Activated CD4-positive, CD25-positive, alpha-beta regulatory T cell treated with anti-CD3 and anti-CD28 coated beads, Interleukin-2, amount 50 U/mL, for 16 hours (primary cell): ENCODE measurements around the gene PRPH2.

ENCODE experiments used
- DNase-seq: peaks from one replicate; pipeline ENCODE4 v3.0.0-alpha.2; 2020; ENCODE audit warnings: low read depth, low spot score

The PRPH2 gene, protein sequence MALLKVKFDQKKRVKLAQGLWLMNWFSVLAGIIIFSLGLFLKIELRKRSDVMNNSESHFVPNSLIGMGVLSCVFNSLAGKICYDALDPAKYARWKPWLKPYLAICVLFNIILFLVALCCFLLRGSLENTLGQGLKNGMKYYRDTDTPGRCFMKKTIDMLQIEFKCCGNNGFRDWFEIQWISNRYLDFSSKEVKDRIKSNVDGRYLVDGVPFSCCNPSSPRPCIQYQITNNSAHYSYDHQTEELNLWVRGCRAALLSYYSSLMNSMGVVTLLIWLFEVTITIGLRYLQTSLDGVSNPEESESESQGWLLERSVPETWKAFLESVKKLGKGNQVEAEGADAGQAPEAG

DNA sequence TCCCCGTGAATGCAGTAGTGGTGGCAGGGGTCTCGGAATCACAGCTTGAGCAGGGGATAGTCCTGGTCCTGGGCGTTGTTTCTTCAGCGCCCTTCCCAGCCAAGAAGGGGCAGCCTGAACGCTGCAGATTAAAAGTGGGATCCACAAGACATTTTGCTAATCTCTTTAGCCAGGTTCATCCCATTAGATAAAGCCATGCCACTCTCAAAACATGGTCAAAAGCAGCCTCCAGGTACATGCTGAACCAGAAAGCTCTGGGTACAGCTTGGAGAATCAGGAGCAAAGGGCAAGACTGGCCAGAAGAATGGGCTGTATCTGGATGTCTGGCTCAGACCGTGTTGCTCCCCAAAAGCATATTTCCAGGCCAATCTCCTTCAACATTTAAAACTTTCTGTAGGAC lies at the start of gene PRPH2:
TSS of gene PRPH2 (minus strand) at position 101 of the 400 bp plus-strand sequence. CDS start 263 bp downstream, outside the sequence.
- DNase-seq, result no peak

DNA sequence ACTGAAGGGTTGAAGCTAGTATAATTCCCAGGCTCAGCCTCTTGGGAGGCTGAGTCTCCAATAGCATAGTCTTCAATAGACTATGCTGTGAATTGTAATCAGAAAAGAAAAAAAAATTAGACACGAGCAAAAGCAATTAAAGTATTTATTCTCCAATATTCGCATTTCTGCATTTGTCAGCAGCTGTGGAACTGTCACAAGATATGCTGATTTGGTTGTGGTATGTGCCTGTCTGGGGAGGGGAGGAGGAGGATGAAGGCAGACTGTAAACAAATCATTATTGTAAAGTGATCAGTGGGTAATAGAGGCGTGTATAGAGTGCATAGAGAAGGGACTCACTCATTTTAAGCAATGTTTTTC lies 49.3 kb upstream of the PRPH2 start:
- peak; percentile 14 for DNase-seq

DNA sequence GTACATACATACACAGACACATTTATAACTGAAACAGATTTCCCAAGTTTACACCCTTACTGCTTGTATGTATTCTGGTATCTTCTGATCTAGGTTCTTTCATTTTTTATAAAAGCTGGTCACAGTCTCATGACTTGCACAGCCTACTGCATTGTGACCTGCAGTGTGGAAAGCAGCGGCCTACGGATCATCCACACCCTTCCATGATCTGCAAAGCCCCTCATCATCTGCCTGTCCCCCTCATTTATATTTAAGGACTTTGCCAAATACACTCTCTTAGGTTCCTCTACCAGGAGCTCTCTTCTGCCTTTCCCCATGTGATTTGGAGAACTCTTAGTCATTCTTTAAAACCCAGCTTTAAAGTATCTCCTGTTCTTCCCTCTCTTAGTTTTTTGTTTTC lies 47.4 kb upstream of the PRPH2 start:
- no peak for DNase-seq

DNA sequence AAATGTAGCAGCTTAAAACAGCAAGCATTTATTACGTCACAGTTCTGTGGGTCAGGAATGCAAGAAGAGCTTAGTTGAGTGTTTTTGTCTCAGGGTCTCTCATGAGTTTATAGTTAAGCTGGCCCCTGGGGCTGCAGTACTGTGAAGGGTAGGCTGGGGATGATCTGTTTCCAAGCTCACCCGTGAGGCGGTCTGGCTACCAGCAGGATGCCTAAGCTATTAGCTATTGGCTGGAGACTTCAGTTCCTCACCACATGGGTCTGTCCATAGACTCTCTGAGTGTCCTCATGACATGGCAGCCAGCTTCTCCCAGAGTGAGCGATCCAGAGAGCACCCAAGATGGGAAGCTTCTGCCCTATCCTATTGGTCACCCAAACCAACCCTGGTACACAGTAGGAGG lies 46.7 kb upstream of the PRPH2 start:
- no peak for DNase-seq

DNA sequence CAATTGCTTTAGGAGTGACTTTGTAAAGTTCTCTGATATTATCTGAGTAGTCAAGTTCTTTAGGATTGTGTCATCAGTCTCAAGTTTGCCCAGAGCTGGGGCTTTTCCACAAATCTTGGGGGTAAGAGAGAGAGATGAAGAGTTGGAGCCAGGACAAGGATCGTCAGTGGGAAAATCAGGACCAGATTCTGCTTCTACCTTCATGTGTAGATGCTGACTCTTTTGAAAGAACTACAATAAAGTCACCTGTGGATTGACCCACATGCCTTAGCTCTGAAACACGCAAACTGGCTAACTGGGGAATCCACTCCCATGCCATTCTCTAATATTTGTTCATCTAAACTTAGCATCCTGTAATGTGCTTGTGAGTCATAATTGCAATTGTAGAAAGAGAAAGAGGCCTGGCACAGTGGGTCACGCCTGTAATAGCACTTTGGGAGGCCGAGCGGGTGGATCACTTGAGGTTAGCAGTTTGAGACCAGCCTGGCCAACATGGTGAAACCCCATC lies 43.8 kb upstream of the PRPH2 start:
- DNase-seq, result no peak

DNA sequence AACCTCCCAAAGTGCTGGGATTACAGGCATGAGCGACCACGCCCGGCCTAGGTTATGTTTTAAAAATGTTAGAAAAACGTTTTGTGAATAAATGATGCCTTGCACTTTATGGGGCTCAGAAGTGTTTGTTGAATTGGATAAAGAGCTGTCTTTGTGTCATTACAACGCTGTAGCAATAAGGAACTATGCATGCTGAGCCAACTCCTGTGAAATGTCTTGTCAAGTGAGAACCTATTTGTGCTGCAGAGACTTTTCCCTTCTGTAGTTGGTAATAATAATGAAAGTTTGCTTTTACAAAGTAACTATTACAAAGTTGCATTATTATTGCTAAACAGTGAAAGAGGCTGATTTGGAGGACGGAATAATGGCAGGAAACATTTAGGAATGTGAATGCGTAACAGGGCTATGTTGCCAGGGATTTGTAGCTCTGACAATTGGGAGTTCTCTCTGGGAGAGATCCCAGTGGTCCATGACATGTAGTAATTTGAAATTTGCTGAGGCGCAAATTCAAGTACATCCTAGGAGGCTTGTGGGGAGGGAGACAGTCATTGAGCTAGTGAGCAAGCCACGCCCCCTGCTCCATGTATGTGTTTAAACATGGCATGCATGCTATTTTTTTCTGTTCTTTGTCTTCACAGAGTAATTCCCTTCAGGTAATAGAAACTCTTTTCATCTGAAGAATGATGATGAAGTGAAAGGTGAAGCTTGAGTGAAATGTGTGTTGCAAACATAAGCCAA lies 42.7 kb upstream of the PRPH2 start:
- no peak for DNase-seq

DNA sequence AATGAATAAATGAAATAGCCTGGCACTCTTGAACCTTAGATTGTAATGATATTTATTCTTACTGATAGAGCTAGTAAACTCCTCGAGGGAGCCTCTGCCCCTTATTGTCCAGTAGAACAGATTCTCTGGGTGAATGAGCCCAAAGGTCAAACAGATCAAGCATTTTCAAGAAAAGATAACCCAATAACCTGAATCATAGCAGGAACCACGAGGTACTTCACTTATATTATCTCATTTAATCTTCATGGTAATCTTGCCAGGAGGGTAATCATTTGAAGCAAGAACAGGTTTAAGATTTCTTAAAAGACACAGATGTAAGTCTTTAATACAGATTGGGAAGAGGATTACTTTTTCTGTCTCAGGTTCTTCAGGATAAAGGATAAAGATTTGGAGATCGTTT lies 40.6 kb upstream of the PRPH2 start:
- DNase-seq, result no peak

DNA sequence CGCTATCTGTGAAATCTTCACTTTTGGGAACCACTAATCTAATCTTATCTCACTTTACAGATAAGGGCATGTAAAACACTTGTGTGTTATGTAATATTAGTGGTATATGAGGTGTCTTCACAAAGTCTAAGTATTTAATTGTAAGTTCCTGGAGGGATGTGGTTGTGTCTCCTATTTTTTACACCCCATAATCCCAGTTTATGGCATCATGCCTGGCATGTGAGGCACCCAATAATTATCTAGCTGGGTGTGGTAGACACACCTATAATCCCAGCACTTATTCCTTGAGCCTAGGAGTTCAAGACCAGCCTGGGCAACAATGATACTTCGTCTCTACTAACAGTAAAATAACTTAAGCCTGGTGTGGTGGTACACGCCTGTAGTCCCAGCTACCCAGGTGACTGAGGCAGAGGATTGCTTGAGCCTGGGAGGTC lies 40.0 kb upstream of the PRPH2 start:
- DNase-seq, result no peak

DNA sequence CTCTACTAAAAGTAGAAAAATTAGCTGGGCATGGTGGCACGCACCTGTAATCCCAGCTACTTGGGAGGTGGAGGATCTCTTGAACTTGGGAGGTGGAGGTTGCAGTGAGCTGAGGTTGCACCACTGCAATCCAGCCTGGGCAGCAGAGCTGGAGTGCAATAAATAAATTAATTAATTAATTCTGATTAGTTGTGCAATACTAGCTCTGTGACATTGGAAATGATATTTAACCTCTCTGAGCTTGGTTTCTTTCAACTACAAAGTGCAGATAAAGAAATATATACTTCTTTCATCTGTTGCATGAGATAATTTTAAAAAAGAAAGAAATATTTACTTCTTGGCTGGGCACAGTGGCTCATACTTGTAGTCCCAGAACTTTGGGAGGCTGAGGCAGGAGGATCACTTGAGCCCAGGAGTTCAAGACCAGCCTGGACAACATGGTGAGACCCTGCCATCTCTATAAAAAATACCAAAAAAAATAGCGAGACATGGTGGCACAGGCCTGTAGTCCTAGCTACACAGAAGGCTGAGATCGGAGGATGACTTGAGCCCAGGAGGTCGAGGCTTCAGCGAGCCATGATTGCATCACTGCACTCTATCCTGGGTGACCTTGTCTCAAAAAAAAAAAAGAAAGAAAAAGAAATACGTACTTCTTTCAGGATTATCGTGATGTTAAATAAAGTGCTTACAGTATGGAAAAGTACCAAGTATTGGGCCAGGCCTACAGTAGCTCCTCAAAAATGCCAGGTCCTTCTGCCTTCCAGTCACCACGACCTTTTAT lies 39.1 kb upstream of the PRPH2 start:
- DNase-seq, result no peak

DNA sequence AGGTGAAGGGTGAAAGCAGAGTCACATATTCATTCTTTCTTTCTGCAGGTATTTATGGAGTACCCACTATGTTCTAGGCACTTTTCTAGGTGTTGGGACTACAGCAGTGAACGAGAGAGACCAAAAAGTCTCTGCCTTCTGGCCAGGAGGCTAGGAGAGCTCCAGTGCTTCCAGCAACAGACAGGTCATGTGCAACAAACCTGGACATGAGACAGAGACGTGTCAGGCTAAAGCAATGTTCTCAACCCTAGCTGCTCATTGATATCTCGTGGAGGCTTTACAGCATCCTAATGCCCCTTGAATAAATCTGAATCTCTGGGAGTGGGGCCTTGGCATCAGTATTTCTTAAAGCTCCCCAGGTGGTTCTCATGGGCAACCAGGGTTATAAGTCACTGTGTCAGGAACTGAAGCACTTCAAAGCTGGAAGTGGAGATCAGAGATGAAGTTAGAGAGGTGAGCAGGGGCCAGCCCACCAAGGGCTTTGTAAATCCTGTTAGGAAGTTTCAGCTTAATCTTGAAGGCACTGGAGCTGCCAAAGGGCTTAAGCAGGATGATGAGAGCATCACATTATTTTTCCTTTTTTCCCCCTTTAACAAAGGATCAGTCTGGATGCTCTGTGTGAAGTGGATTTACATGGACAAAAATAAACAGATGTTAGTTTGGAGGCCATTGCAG lies 36.5 kb upstream of the PRPH2 start:
- DNase-seq, result no peak

DNA sequence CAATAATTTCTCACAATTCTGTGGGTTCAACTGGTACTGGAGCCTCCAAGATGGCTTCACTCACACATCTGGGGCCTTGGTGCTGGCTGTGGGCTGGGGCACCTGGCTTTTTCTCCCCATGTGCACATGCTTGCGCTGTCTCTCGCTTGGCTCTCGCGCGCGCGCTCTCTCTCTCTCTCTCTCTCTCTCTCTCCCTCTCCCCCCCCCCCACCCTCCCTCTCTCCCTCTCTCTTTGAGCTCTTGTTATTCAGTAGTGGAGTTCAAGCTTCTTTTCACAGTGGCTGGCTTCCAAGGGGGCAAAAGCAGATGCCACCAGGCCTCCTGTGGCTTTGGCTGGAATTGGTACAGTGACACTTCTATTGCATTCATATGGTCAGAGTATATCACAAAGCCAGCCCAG lies 34.3 kb upstream of the PRPH2 start:
- DNase-seq, result no peak

DNA sequence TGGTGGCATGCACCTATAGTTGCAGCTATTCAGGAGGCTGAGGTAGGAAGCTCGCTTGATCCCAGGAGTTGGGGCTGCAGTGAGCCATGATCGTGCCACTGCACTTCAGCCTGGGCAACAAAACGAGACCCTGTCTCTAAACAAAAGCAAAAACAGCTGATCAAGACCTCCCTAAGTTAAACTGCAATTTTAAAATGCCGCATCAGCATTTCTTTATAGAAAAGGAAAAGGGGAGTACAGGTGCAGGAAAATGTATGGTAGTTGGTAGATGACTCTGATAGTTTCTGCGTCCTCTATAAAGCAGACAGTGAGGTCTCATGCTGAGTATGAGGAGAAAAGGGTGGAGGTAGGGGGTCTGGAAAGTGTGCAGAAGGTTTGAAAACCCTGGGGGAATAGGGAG lies 32.4 kb upstream of the PRPH2 start:
- DNase-seq, result no peak

DNA sequence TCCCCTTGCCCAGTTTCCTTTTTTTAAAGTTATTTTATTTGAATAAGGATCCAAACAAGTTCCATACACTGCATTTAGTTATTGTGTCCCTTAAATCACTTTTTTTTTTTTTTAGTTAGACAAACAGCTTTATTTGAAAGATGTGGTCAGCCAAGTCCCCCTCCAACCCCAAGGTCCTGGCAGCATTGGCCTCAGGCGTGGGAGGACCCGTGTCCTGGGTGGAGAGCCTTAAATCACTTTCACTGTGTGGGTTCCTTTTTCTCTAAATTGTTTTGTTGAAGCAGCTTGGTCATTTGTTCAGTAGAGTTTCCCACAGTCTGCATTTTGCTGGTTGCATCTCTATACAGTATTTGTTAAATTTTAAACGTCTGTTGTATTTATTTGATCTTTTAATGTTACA lies 28.7 kb upstream of the PRPH2 start:
- no peak for DNase-seq

DNA sequence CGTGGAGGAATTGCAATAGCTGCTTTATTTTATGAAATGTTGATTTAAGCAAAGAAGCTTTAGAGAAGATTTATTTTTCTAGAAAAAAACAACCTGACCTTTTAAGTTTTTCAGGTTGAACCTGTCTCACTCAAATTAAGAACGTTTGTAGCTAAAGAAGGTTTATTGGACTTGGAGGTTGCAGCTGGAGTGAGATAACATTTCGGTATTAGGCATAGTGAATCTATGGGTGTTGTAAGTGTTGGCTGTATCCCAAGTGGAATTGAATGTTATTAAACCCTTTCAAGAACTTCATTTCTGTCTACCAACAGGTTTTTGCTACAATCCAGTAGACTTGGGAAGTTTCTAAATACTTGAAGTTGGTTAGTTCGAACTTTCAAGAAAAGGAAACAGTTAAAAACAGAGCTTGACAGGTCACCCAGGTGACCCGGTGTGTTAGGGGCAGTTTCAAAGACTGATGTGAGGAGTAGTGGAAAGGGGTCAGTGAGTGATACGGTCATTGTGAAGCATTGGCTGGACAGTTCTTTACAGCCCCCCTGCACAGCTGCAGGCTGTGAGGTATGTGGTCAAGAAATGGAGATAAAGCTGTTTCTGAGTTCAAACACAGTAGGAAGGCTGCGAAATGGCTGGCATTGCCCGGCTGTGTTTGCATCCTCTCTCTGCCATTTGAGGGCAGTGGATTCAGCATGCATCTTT lies 26.0 kb upstream of the PRPH2 start:
- DNase-seq, result no peak

DNA sequence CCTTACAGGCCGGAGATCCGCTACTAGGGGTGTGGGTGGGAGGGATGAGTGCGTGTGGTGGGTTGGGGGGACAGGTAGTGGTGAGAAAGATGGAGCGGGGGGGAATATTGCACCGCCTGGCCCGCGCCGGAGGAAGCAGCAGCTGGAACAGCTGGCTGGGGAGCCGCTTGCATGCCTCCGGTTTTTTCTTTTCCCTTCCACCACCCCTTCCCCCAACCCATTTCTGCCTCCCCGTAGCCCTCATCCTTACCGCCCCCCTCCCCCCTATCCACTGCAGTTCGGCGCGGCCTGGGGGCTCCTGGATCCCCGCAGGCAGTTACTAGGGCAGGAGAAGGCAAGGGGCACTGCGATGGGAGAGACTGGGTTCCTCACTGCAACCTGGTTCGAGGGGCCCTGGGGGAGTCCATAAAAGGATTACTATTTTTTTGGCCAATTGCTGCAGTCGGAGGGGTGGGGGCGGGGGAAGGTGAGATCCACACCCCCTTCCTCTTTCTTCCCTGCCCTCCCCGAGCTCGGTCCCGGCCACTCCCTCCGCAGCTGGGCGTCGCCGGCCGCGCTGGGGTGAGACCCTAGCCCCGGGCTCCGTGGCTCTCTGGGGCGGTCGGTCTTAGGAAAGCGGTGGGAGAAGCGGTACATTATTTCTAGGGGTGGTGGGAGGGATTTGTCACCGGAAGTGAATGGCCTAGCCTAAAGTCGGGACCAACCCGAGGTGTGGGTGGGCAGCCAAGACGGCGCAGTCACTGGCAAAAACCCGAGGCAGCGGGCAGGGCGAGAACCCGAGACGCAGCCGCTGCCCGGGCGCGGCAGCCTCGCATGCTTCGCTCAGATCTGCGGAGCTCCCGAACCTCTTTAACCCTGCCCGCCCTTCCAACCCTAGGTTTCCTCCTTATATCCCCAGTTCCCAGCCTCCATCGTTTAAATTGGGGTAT lies 24.3 kb upstream of the PRPH2 start:
- peak; percentile 48 for DNase-seq

DNA sequence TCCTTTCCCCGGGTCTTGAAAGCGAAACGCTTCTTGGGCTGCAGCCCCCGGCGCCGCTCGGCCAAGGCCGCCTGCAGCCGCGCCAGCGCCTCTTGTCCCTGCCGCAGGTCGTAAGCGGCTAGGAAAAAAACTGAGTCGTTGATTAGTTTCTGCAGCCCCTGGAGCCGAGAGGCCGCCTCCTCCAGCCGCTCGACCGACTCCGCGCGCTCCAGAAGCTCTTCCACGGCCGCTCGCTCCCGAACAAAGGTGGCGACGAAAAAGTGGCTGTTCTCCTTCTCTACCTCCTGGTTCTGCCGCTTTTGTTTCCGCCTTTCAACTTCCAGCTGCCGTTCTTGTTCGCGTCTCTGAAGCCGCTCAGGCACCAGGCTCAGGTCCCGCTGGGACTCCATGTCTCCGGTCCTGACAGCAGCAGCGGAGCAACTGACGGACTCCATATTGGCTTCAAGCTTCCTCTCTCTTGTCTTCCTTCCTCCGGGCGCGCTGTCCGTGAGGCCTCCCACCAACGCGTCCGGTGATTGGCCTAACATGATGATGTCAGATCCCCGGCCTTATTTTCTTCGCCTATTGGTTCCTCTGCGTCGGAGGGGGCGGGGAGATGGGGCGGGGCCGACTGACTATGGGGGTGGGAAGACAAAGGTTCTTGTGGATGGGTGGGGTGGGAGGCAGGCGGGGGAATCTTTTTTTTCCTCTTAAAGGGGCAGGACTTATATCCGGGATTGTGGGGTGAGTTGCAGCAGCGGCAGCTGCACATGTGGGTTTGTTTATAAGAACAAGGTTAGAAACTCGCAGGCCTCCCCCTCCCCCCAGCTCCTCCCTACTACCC lies 23.5 kb upstream of the PRPH2 start, which contains the start of gene TBCC:
TSS of gene TBCC (minus strand) at position 464 of the 823 bp plus-strand sequence. CDS start at position 434, 30 bp downstream.
- DNase-seq, result peak; percentile 92

DNA sequence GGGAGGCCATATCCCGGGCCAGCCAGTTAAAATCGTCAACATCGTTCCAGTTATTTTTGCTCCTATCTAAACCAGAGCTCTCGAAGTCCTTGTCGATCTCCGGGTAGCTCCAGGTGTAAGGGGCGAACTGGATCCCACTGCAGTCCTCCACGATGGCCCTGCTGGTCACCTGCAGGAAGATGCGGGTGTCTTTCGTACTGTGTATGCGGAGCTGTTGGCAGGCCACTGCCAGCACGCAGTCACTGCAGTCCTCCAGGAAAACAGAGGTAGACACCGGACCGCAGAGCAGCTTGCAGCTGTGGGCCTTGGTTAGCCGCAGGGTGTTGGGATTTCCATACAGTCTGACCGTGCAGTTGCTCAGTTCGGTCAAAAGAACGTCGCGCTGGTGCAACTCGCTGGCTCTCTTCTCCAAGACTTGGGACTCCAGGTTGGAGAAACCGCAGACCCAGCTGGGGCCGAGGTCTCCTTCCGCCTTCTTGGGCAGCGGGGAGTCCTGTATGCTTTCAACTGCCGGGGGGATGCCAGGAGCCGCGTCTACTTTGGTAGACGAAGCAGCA lies 22.8 kb upstream of the PRPH2 start:
- DNase-seq, result no peak

DNA sequence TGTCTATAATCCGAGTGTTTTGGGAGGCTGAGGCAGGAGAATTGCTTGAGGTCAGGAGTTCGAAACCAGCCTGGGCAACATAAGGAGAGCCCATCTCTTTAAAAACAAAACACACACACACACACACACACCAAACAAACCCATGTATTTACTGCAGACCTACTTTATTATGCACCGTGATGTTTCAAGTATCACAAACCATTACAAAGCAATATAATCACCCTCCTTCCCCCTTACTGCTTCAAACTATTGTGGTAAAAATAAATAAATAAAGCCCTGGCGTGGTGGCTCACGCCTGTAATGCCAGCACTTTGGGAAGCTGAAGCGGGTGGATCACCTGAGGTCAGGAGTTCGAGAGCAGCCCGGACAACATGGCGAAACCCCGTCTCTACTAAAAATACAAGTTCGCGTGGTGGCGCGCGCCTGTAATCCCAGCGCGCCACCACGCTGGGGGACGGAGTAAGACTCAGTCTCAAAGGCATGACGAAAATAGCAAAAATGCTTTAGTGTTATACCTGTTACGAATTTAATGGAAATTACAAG lies 22.0 kb upstream of the PRPH2 start:
- no peak for DNase-seq
